Muscle layer of duodenum (tissue), 2 donors: ENCODE results near the gene STX18.
A peak's percentile ranks its signal among the peaks of the same experiment; 100 is the strongest.

Experiments
- H3K27ac ChIP-seq: one replicate; pipeline ENCODE4 v1.7.0; 2013; ENCODE audit warnings: mild to moderate bottlenecking, low read length
- H3K27me3 ChIP-seq: one replicate; pipeline ENCODE4 v1.7.0; 2013; ENCODE audit warnings: low read depth, mild to moderate bottlenecking, control low read depth, low read length
- H3K36me3 ChIP-seq, 2 donors: one replicate each; pipeline ENCODE4 v1.7.0; 2013; ENCODE audit warnings: low read length in 2 of 2, control low read depth in 1 of 2, mild to moderate bottlenecking in 1 of 2; ENCODE audit not compliant: insufficient read depth in 2 of 2, control insufficient read depth in 1 of 2
- H3K4me1 ChIP-seq, 2 donors: one replicate each; pipeline ENCODE4 v1.7.0; 2013; ENCODE audit warnings: low read length in 2 of 2, mild to moderate bottlenecking in 2 of 2, control low read depth in 1 of 2, moderate library complexity in 1 of 2; ENCODE audit not compliant: insufficient read depth in 2 of 2, control insufficient read depth in 1 of 2
- H3K4me3 ChIP-seq, 2 donors: one replicate each; pipeline ENCODE4 v1.7.0; 2013; ENCODE audit warnings: low read length in 2 of 2, low read depth in 1 of 2, mild to moderate bottlenecking in 1 of 2
- H3K9me3 ChIP-seq, 2 donors: one replicate each; pipeline ENCODE4 v1.7.0; 2013; ENCODE audit warnings: low read length in 2 of 2, control low read depth in 1 of 2, mild to moderate bottlenecking in 1 of 2; ENCODE audit not compliant: control insufficient read depth in 1 of 2
- donor health status: healthy.

Gene STX18

GRCh38 chr4:4385729-4386295 is 156.0 kb downstream of the STX18 start:
- H3K4me3 ChIP-seq: peak overlapping the region in 1 of 2 donors; percentile 73
- no peaks in the 10 kb centered on the region for H3K9me3 ChIP-seq
- no peak overlapping the region for H3K27ac ChIP-seq
- peaks cover 0 to 29% of the 10 kb centered on the region in 2 donors for H3K4me1 ChIP-seq
- H3K27me3 ChIP-seq: peaks cover 24% of the 10 kb centered on the region
- H3K36me3 ChIP-seq: no peaks in the 10 kb centered on the region

- H3K4me1 ChIP-seq: peaks cover 0 to 29% of the 10 kb centered on the region in 2 donors
- peaks cover 24% of the 10 kb centered on the region for H3K27me3 ChIP-seq
- no peak overlapping the region for H3K27ac ChIP-seq
- H3K9me3 ChIP-seq: no peaks in the 10 kb centered on the region
- no peaks in the 10 kb centered on the region for H3K36me3 ChIP-seq
- no peak overlapping the region for H3K4me3 ChIP-seq
These were observed 157.0 kb downstream of the STX18 start for GRCh38 chr4:4384837-4385236.

- Histone ChIP-seq H3K27ac (no peak overlapping the region), H3K4me1 (peaks cover 0 to 24% of the 10 kb centered on the region in 2 donors), H3K36me3 (no peaks in the 10 kb centered on the region), H3K27me3 (peaks cover 22% of the 10 kb centered on the region), H3K9me3 (no peaks in the 10 kb centered on the region), H3K4me3 (no peak overlapping the region)
These were observed 158.8 kb downstream of the STX18 start for GRCh38 chr4:4383085-4383484.

- Histone ChIP-seq H3K9me3 (peaks cover 0 to 5% of the 10 kb centered on the region in 2 donors), H3K36me3 (no peaks in the 10 kb centered on the region), H3K27me3 (no peaks in the 10 kb centered on the region), H3K27ac (no peak overlapping the region), H3K4me3 (no peak overlapping the region), H3K4me1 (no peaks in the 10 kb centered on the region)
These were observed 162.2 kb downstream of the STX18 start for GRCh38 chr4:4379540-4380087.

- Histone ChIP-seq H3K27ac (no peak overlapping the region), H3K9me3 (peaks cover 0 to 9% of the 10 kb centered on the region in 2 donors), H3K4me1 (no peaks in the 10 kb centered on the region), H3K27me3 (no peaks in the 10 kb centered on the region), H3K4me3 (no peak overlapping the region), H3K36me3 (no peaks in the 10 kb centered on the region)
These were observed 164.0 kb downstream of the STX18 start for GRCh38 chr4:4377732-4378460.

- Histone ChIP-seq H3K27me3 (no peaks in the 10 kb centered on the region), H3K4me1 (no peaks in the 10 kb centered on the region), H3K36me3 (no peaks in the 10 kb centered on the region), H3K4me3 (no peak overlapping the region), H3K9me3 (peaks cover 0 to 9% of the 10 kb centered on the region in 2 donors), H3K27ac (no peak overlapping the region)
These were observed 164.7 kb downstream of the STX18 start for GRCh38 chr4:4377191-4377590.

GRCh38 chr4:4376074-4376473 is 165.8 kb downstream of the STX18 start:
- Histone ChIP-seq H3K4me1 (no peaks in the 10 kb centered on the region), H3K4me3 (no peak overlapping the region), H3K27ac (no peak overlapping the region), H3K36me3 (no peaks in the 10 kb centered on the region), H3K27me3 (no peaks in the 10 kb centered on the region), H3K9me3 (peaks cover 0 to 9% of the 10 kb centered on the region in 2 donors)

GRCh38 chr4:4374388-4375098 is 167.3 kb downstream of the STX18 start:
- peaks cover 0 to 9% of the 10 kb centered on the region in 2 donors for H3K9me3 ChIP-seq
- no peaks in the 10 kb centered on the region for H3K4me1 ChIP-seq
- no peak overlapping the region for H3K27ac ChIP-seq
- H3K4me3 ChIP-seq: no peak overlapping the region
- H3K27me3 ChIP-seq: no peaks in the 10 kb centered on the region
- H3K36me3 ChIP-seq: no peaks in the 10 kb centered on the region
